Measurements from ENCODE around the gene PALM3. TPM values are rescaled to one million over a fixed set of nuclear protein-coding genes. Genes with fewer than 3 reads are reported as not detected.
A peak's percentile ranks its signal among the peaks of the same experiment; 100 is the strongest.

The PALM3 gene
- total RNA-seq, 1 donor from 2014 or later: not detected

DNA sequence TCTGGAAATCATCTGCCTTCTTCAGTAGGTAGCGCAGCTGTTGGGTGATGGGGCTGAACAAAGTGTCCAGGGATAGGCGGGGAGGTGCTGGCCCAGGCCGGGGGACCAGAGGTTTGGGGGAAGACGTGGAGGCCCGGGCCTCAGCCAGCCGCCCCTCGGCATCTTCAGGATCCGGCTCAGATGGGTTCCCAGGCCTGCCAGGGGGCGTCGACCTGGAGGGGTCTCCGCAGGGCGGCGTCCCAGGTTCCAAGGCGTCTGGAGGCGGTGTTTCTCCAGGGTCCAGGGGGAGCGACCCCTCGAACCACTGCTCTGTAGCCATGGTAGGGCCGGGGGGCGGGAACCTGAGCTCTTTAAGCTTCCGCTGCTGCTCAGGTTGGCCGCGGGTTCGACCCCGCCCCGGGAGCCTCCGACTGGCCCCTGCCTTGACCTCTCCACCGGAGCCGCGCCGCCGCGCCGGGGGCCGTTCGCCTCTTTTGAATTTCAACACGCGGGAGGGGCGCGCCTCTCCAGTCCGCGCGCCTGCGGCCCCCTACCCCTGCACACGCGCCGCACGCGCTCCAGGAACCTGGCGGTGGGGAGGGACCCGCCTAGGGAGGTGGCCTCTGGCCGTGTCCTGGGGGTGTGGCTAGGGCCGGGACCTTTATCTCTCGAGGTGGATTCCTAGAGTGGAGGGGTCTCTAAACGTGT, 23.6 kb upstream of the PALM3 start, which contains the start of gene C19orf67:
C19orf67 (minus strand) TSS at position 475 of the 687 bp plus-strand sequence; CDS start at position 319, 156 bp downstream.
- Mint-ChIP-seq H3K9me3 (no peaks in the 10 kb centered on the region), H3K4me1 (peaks cover 15% of the 10 kb centered on the region), H3K36me3 (peaks cover 12% of the 10 kb centered on the region), H3K27ac (no peak within 1 kb of the TSS), H3K27me3 (ENCODE audit: insufficient read depth, low read depth) (peaks cover 9% of the 10 kb centered on the region), H3K4me3 (peak within 1 kb of the TSS; percentile 55)
- H3K27me3 ChIP-seq: peaks cover 67% of the 10 kb centered on the region
- H3K27ac ChIP-seq: no peak within 1 kb of the TSS
- no peak within 1 kb of the TSS for H2AFZ ChIP-seq (replicated peaks)
- no peak for TF ChIP-seq EZH2phosphoT487 (IDR thresholded peaks at IDR 0.05)
- no peak for TF ChIP-seq EZH2 (IDR thresholded peaks at IDR 0.05)
- no peak for TF ChIP-seq CTCF (IDR thresholded peaks at IDR 0.05)
- H3K9ac ChIP-seq: no peak within 1 kb of the TSS
- no peaks in the 10 kb centered on the region for H3K79me2 ChIP-seq (ENCODE audit: low read depth)
- H3K4me2 ChIP-seq: peak within 1 kb of the TSS; percentile 72
- H3K4me1 ChIP-seq: peaks cover 5% of the 10 kb centered on the region
- H3K9me3 ChIP-seq (ENCODE audit: low read depth): no peaks in the 10 kb centered on the region
- H4K20me1 ChIP-seq (ENCODE audit: low read depth): peaks cover 20% of the 10 kb centered on the region
- peak; percentile 36 for DNase-seq (ENCODE audit: low spot score)
- H3K4me3 ChIP-seq: peak within 1 kb of the TSS; percentile 38
- H3K36me3 ChIP-seq: no peaks in the 10 kb centered on the region
- H3F3A ChIP-seq (ENCODE audit: low read depth): peaks cover 42% of the 10 kb centered on the region

DNA sequence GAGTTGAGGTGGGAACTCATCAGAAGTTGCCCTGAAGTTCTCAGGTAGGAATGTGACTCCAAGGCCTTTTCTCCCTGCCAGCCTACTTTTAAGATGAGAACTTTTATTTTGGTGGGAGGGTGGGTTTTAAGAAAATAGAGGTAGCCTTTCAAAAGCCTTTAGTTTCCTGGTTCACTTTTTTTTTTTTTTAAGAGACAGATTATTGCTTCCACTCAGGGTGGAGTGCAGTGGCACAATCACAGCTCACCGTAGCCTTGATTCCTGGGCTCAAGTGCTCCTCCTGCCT, 20.7 kb upstream of the PALM3 start:
- Histone ChIP-seq H2AFZ (replicated peaks) (no peak overlapping the region), H3K36me3 (no peaks in the 10 kb centered on the region), H3K27ac (no peak overlapping the region), H3K4me2 (no peak overlapping the region), H3K4me3 (no peak overlapping the region), H4K20me1 (ENCODE audit: low read depth) (peaks cover under 1% of the 10 kb centered on the region), H3K4me1 (no peaks in the 10 kb centered on the region), H3K9me3 (ENCODE audit: low read depth) (no peaks in the 10 kb centered on the region), H3K9ac (no peak overlapping the region), H3K27me3 (peaks cover 61% of the 10 kb centered on the region), H3F3A (ENCODE audit: low read depth) (peaks cover 28% of the 10 kb centered on the region), H3K79me2 (ENCODE audit: low read depth) (no peaks in the 10 kb centered on the region)
- Mint-ChIP-seq H3K4me3 (peak overlapping the region; percentile 96), H3K4me1 (peaks cover 11% of the 10 kb centered on the region), H3K36me3 (no peaks in the 10 kb centered on the region), H3K27ac (no peak overlapping the region), H3K27me3 (ENCODE audit: insufficient read depth, low read depth) (peaks cover 7% of the 10 kb centered on the region), H3K9me3 (no peaks in the 10 kb centered on the region)
- no peak for DNase-seq (ENCODE audit: low spot score)
- no peak for TF ChIP-seq EZH2phosphoT487 (IDR thresholded peaks at IDR 0.05)
- TF ChIP-seq CTCF (IDR thresholded peaks at IDR 0.05): no peak

DNA sequence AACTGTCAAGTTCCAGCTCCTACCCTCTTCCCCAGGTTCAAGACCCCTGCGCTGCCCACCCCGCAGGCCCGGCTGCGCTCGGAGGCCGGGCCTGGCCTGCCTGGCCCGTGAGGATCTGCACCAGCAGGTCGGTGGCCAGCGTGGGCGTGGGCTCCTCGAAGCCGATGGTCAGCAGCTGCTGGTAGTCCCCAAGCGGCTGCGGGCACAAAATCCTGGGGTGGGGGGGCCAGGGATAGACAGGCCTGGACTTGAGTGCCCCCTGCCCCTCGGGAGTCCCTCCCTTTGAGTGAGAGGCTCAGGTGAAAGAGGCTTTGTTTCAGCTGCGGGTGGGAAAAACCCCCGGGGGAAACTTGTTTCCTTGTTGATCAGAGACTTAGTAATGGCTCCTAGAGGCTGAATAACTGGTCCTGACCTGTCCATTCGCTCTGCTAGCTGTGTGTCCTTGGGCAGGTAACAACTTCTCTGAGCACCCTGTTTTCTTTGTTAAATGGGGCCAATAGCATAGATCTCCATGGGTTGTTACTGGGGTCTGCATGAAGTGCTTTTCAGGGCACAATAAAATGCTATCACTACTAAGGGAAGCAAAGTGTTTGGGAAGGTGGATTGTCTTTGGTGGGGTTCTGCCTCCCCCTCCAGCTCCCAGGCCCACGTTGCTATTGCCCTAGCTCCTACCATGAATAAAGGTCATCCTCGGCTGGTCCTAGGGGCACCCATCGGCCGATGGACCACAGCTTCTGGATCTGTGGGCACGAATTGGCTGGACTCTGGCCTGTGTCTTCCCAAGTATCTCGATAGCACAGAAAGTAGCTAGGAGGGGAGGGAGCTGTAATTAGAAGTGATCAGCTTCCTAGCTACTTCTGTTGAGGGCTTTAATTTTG, 20.2 kb upstream of the PALM3 start:
- Histone ChIP-seq H3F3A (ENCODE audit: low read depth) (peaks cover 28% of the 10 kb centered on the region), H3K9me3 (ENCODE audit: low read depth) (no peaks in the 10 kb centered on the region), H2AFZ (replicated peaks) (peak overlapping the region; percentile 86), H3K27me3 (peaks cover 65% of the 10 kb centered on the region), H4K20me1 (ENCODE audit: low read depth) (no peaks in the 10 kb centered on the region), H3K79me2 (ENCODE audit: low read depth) (no peaks in the 10 kb centered on the region), H3K4me1 (no peaks in the 10 kb centered on the region), H3K4me3 (peak overlapping the region; percentile 68), H3K27ac (no peak overlapping the region), H3K9ac (no peak overlapping the region), H3K36me3 (no peaks in the 10 kb centered on the region), H3K4me2 (peak overlapping the region; percentile 88)
- Mint-ChIP-seq H3K27ac (no peak overlapping the region), H3K27me3 (ENCODE audit: insufficient read depth, low read depth) (peaks cover 7% of the 10 kb centered on the region), H3K4me1 (peaks cover 11% of the 10 kb centered on the region), H3K36me3 (no peaks in the 10 kb centered on the region), H3K4me3 (peak overlapping the region; percentile 96), H3K9me3 (no peaks in the 10 kb centered on the region)
- DNase-seq (ENCODE audit: low spot score): peak; percentile 34
- TF ChIP-seq EZH2phosphoT487 (IDR thresholded peaks at IDR 0.05): no peak
- TF ChIP-seq CTCF (IDR thresholded peaks at IDR 0.05): no peak
- TF ChIP-seq EZH2 (IDR thresholded peaks at IDR 0.05): no peak
